ENCODE measurements around the gene CAPN15. TPM values are rescaled to one million over a fixed set of nuclear protein-coding genes. Genes with fewer than 3 reads are reported as not detected.

Gene CAPN15
- polyA plus RNA-seq, 2 of the 4 experiments (the other 2 are of a cell fraction): 11.4 to 33.3 TPM

- TF ChIP-seq BCL3 (IDR thresholded peaks at IDR 0.05): no peak
- no peak for TF ChIP-seq HOXA7 (CRISPR knock-in tag; IDR thresholded peaks at IDR 0.05)
- TF ChIP-seq PHF8 (IDR thresholded peaks at IDR 0.05; ENCODE audit: borderline replicate concordance, low read depth): no peak
- no peak for TF ChIP-seq CTCF (IDR thresholded peaks at IDR 0.05)
- TF ChIP-seq RAD21 (conservative IDR thresholded peaks at IDR 0.05 in 1 of 2, IDR thresholded peaks at IDR 0.05 in 1 of 2): no peak
- no peak for TF ChIP-seq MAX (IDR thresholded peaks at IDR 0.05)
- no peak for TF ChIP-seq TP53 (CRISPR knock-in tag; IDR thresholded peaks at IDR 0.05)
Observed at GRCh38 chr16:508884-509736, 18.4 kb upstream of the CAPN15 start (continued).

- TF ChIP-seq PHF8 (IDR thresholded peaks at IDR 0.05; ENCODE audit: borderline replicate concordance, low read depth): no peak
- TF ChIP-seq POLR2AphosphoS2 (conservative IDR thresholded peaks at IDR 0.05; ENCODE audit: low read length): no peak
- no peak for TF ChIP-seq FOSB (CRISPR knock-in tag; IDR thresholded peaks at IDR 0.05)
- TF ChIP-seq HDAC2 (IDR thresholded peaks at IDR 0.05): no peak
- no peak for TF ChIP-seq ZSCAN20 (CRISPR knock-in tag; IDR thresholded peaks at IDR 0.05)
- no peak for TF ChIP-seq RFX5 (IDR thresholded peaks at IDR 0.05)
- no peak for TF ChIP-seq JUNB (IDR thresholded peaks at IDR 0.05)
- no peak for TF ChIP-seq ATOH8 (CRISPR knock-in tag; IDR thresholded peaks at IDR 0.05; ENCODE audit: low read depth)
- no peak for TF ChIP-seq TP53 (CRISPR knock-in tag; IDR thresholded peaks at IDR 0.05)
- no peak for TF ChIP-seq RARB (CRISPR knock-in tag; IDR thresholded peaks at IDR 0.05)
- no peak for TF ChIP-seq TFCP2L1 (CRISPR knock-in tag; IDR thresholded peaks at IDR 0.05)
- TF ChIP-seq KDM1A (IDR thresholded peaks at IDR 0.05; ENCODE audit: low read depth): no peak
- no peak for TF ChIP-seq HEYL (CRISPR knock-in tag; IDR thresholded peaks at IDR 0.05)
- TF ChIP-seq NPAS2 (CRISPR knock-in tag; IDR thresholded peaks at IDR 0.05; ENCODE audit: borderline replicate concordance): no peak
- TF ChIP-seq HOXB13 (CRISPR knock-in tag; IDR thresholded peaks at IDR 0.05; ENCODE audit: low read depth): no peak
- no peak for TF ChIP-seq CBX8 (IDR thresholded peaks at IDR 0.05)
- H3K4me2 ChIP-seq: no peak overlapping the region
- no peaks in the 10 kb centered on the region for H3K9me3 ChIP-seq
- H3K4me3 ChIP-seq: no peak overlapping the region
- WGBS (ENCODE audit: missing lambda C conversion rate): 94% methylated on average over 26 of the region's 35 CpGs
- no peak for FAIRE-seq
- no peak for DNase-seq (ENCODE audit: low read depth in 1 of 2, low spot score in 1 of 2)
- no peak overlapping the region for H3K27ac ChIP-seq
- ATAC-seq: no peak
- ChIA-PET POLR2A (no interaction called here), CTCF (interaction anchor here (1.0 to 2.1 kb wide), 2 partner anchors 9 to 69 kb away, joined by 3 to 8 read pairs; no protein-coding TSS in a partner anchor)
- H3K4me1 ChIP-seq: no peaks in the 10 kb centered on the region
Observed at GRCh38 chr16:510066-510825, 17.3 kb upstream of the CAPN15 start.
